Thoracic aorta (tissue), 2 donors: ENCODE data around the gene ARHGAP10. TPM values are rescaled to one million over a fixed set of nuclear protein-coding genes. Genes with fewer than 3 reads are reported as not detected.
A peak's percentile ranks its signal among the peaks of the same experiment; 100 is the strongest.

Source experiments
- ATAC-seq: fragments of 150-250 bp; one replicate; pipeline ENCODE4 v1.8.0; 2017; ENCODE audit warnings: low read depth; ENCODE audit not compliant: insufficient number of reproducible peaks, low FRiP score
- DNase-seq: peaks from one replicate; pipeline ENCODE4 v3.0.0-alpha.2; 2020; ENCODE audit warnings: low spot score
- H3K27ac ChIP-seq, 2 donors: fragments of 200-600 bp; sonication (generic); 1 replicate in 1 of 2; 2 replicates in 1 of 2; pipeline ENCODE4 v1.5.1; 2016; ENCODE audit warnings: mild to moderate bottlenecking in 2 of 2, moderate library complexity in 2 of 2
- H3K27me3 ChIP-seq: fragments of 200-600 bp; sonication (generic); replicated peaks from 2 replicates; pipeline ENCODE4 v1.6.0; 2016; ENCODE audit warnings: mild to moderate bottlenecking; ENCODE audit not compliant: insufficient read depth
- H3K36me3 ChIP-seq: fragments of 200-600 bp; sonication (generic); one replicate; pipeline ENCODE4 v1.5.1; 2016
- H3K4me1 ChIP-seq, 2 donors: fragments of 200-600 bp; sonication (generic); 1 replicate in 1 of 2; 2 replicates in 1 of 2; pipeline versions ENCODE4 v1.5.1 to v1.6.0; 2016; ENCODE audit warnings: low read depth in 2 of 2, mild to moderate bottlenecking in 1 of 2; ENCODE audit not compliant: control insufficient read depth in 1 of 2
- H3K4me3 ChIP-seq: fragments of 200-600 bp; sonication (generic); 2 replicates; pipeline ENCODE4 v1.5.1; 2016; ENCODE audit warnings: mild to moderate bottlenecking
- H3K9me3 ChIP-seq: fragments of 200-600 bp; sonication (generic); 2 replicates; pipeline ENCODE4 v1.5.1; 2016
- total RNA-seq, 2 donors: library from RNA; depleted of rRNA; stranded (reverse); fragments of >200 nt; gene quantifications; one replicate each; pipeline versions ENCODE4 v1.1.0 to v1.2.3, GENCODE V29; 2016
- TF ChIP-seq, protein P1 (sequence below): fragments of 200-600 bp; sonication (generic); IDR thresholded peaks from one replicate; pipeline ENCODE4 v1.5.1; 2019; ENCODE audit warnings: antibody characterized with exemption

The ARHGAP10 gene
- total RNA-seq, 2 donors from 2014 or later, result 195 to 211 TPM

DNA sequence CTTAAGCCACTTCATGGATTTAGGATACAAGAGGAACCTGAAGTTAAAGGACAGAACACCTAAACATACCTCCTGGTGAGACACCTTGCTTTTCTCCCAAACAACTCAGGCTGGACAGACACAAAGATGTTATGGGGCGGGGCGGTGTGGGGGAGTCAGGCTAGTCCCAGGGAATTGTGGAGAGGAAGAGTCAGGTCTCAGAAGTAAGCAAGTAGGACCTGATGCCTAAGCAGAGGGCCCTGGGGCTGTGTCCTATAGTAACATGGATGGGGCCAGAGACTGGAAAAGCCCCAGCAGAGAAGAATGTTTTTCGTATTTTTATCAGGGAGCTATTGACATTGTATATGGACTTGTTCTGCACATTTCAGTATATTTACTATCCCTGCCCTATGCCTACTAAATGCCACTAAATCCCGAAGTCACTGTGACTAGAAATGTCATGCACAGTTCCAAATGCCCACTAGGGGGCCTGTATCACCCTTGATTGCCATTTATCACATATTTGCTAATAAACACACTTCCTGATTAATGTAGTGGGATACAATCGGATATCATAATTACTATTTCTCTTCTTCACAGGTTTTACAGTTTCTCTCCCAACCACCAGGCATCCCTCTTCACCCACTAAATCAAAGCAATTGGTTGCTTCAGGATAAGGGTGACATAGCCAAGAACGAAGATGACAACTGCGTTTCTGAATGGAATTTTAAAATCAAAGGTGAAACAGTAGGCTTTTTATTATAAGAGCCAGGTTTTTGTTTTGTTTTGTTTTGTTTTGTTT lies 23.8 kb upstream of the ARHGAP10 start:
- ATAC-seq (peak; percentile 28), DNase-seq (no peak)
- Histone ChIP-seq H3K9me3 (no peaks in the 10 kb centered on the region), H3K27ac (no peak overlapping the region), H3K36me3 (no peaks in the 10 kb centered on the region), H3K4me1 (peaks cover 0 to 3% of the 10 kb centered on the region in 2 donors), H3K4me3 (peak overlapping the region; percentile 36), H3K27me3 (no peaks in the 10 kb centered on the region)
- TF ChIP-seq, protein P1, sequence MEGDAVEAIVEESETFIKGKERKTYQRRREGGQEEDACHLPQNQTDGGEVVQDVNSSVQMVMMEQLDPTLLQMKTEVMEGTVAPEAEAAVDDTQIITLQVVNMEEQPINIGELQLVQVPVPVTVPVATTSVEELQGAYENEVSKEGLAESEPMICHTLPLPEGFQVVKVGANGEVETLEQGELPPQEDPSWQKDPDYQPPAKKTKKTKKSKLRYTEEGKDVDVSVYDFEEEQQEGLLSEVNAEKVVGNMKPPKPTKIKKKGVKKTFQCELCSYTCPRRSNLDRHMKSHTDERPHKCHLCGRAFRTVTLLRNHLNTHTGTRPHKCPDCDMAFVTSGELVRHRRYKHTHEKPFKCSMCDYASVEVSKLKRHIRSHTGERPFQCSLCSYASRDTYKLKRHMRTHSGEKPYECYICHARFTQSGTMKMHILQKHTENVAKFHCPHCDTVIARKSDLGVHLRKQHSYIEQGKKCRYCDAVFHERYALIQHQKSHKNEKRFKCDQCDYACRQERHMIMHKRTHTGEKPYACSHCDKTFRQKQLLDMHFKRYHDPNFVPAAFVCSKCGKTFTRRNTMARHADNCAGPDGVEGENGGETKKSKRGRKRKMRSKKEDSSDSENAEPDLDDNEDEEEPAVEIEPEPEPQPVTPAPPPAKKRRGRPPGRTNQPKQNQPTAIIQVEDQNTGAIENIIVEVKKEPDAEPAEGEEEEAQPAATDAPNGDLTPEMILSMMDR, result peak; percentile 88

DNA sequence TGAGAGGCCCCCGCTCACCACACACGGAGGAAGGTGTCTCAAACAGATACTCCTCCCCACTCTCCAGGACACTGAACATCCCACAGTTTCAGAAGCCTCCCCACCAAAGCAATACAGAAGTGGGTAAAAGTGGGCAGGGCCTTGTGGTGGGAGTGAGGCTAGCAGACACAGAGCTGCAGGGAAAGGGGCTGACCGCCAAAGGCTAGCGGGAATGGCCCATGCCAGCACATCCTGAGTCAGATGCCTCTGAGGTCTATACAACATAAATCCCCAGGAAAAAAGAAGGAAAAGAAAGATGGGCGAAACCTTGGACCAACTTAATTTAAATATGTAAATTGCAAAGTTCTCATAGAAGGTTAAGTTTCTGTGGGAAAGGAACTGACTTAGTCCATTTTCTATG lies 21.9 kb upstream of the ARHGAP10 start:
- no peak overlapping the region for H3K27ac ChIP-seq
- TF ChIP-seq, protein P1, result no peak
- no peak overlapping the region for H3K4me3 ChIP-seq
- H3K9me3 ChIP-seq, result no peaks in the 10 kb centered on the region
- H3K36me3 ChIP-seq, result no peaks in the 10 kb centered on the region
- H3K27me3 ChIP-seq, result no peaks in the 10 kb centered on the region
- peaks cover 9 to 10% of the 10 kb centered on the region in 2 donors for H3K4me1 ChIP-seq
- ATAC-seq, result no peak
- DNase-seq, result no peak

DNA sequence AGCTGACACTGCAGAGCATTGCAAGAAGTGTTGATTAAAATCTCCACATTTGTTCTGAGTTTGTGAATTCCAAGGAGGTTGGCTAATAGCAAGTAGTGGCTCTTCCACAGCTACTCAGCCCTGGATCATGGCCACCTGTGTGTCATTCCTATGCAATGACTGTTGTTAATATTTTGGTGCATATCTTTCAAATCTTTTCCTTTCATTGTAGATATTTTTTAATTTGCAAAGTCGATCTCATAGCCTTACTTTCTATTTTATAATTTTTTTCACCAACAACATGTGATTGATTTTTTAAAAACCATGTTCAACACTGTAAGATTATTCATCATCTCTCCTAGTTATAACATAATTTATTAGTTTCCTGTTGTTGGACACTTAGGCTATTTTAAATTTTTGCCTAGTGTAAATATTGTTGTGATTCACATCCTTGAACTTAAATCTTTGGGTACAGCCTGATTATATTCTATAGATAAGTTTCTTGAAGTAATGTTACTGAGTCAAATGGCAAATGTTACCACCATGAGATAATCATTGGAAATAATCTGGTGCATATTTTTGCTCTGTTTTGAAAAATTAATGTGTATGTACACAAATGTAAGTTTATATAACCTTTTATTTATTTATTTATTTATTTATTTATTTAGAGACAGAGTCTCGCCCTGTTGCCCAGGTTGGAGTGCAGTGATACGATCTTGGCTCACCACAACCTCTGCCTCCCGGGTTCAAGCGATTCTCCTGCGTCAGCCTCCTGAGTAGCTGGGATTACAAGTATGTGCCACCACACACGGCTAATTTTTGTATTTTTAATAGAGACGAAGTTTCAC lies 17.1 kb upstream of the ARHGAP10 start:
- Histone ChIP-seq H3K36me3 (no peaks in the 10 kb centered on the region), H3K9me3 (no peaks in the 10 kb centered on the region), H3K27me3 (no peaks in the 10 kb centered on the region), H3K4me3 (peak overlapping the region; percentile 42), H3K27ac (peak overlapping the region in 1 of 2 donors; percentile 52), H3K4me1 (peaks cover 6 to 9% of the 10 kb centered on the region in 2 donors)
- TF ChIP-seq, protein P1, result no peak
- DNase-seq (no peak), ATAC-seq (no peak)

DNA sequence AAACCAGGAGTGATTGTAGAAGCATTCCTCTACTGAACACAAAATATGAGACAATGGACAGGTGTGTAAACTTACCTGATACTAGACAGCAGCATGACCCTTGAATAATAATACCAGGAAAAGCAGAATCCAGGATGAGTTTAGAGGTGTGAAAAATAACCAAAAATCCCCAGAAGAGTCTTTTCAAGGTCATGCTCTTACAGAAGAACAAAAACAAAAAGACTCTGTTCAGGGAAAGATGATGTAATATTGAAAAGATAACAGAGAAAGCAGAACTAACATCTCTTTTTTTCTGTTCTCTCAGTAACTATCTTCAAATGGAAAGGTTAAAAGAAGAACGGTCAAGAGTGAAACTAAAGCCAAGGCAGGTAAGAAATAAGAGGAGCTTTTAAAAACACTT lies 14.0 kb upstream of the ARHGAP10 start:
- H3K36me3 ChIP-seq, result no peaks in the 10 kb centered on the region
- TF ChIP-seq, protein P1, result no peak
- no peak for DNase-seq
- no peaks in the 10 kb centered on the region for H3K27me3 ChIP-seq
- no peaks in the 10 kb centered on the region for H3K9me3 ChIP-seq
- no peak overlapping the region for H3K4me3 ChIP-seq
- no peak for ATAC-seq
- H3K27ac ChIP-seq, result no peak overlapping the region
- peaks cover 7 to 9% of the 10 kb centered on the region in 2 donors for H3K4me1 ChIP-seq

DNA sequence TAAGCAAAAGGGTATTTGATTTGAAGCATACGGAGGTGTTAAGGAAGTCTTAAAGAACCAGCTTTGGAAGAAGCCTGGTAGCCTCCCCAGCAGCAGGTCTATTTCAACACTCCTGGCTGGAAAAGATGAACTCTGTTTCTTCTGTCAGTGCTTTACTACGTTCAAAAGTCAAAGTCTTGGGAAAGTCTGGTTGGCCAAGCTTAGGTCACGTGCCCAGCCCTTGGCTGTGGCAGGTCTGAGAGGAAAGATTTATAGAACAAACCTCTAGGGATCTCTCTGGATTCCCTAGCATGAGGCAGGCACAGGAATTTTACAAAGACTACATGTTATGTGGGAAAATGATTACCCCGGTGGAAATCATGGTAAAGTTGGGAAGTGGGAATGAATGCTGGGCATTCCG lies 8.6 kb upstream of the ARHGAP10 start:
- no peaks in the 10 kb centered on the region for H3K9me3 ChIP-seq
- no peaks in the 10 kb centered on the region for H3K27me3 ChIP-seq
- H3K4me1 ChIP-seq, result peaks cover 3 to 9% of the 10 kb centered on the region in 2 donors
- H3K27ac ChIP-seq, result peak overlapping the region in 1 of 2 donors; percentile 19
- peak; percentile 77 for ATAC-seq
- DNase-seq, result no peak
- TF ChIP-seq, protein P1, result no peak
- H3K36me3 ChIP-seq, result no peaks in the 10 kb centered on the region
- peak overlapping the region; percentile 29 for H3K4me3 ChIP-seq
